ENCODE data around the gene MISP3. TPM values are rescaled to one million over a fixed set of nuclear protein-coding genes. Genes with fewer than 3 reads are reported as not detected.

Gene MISP3
- total RNA-seq, 2 experiments from 2014 or later: 0.39 to 0.49 TPM

DNA sequence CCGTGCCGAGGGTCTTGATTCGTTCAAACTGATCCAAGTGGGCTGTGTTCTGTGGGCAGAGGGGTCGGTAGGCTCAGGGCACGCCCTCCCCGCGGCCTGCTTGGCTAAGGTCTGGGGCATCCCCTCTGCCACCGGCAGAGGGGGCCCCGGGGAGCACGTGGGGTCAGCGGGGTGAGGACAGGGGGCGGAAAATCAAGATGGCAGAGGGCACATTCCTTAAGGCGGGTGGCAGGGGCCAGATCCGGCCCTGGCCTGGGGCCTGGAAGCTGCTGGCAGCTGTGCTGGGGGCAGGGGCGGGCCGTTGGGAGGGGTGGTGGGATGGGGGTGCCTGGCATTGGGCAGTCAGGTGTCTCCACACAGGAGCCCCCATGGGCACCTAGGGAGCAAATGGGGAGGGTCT, 34.3 kb downstream of the MISP3 start:
- peaks cover 10% of the 10 kb centered on the region for H3K4me1 ChIP-seq (ENCODE audit: insufficient read depth, low read length)
- H3K27me3 ChIP-seq (ENCODE audit: control insufficient read depth in 1 of 2, insufficient read depth in 2 of 2, low read length in 2 of 2): no peaks in the 10 kb centered on the region
- no peak overlapping the region for H3K27ac Mint-ChIP-seq
- ChIA-PET CTCF (no interaction called here), POLR2A (no interaction called here)
- H3K4me3 ChIP-seq (ENCODE audit: low read length): no peak overlapping the region
- H3K36me3 ChIP-seq (ENCODE audit: insufficient read depth, low read length): peaks cover 34% of the 10 kb centered on the region
- TF ChIP-seq, protein P1, sequence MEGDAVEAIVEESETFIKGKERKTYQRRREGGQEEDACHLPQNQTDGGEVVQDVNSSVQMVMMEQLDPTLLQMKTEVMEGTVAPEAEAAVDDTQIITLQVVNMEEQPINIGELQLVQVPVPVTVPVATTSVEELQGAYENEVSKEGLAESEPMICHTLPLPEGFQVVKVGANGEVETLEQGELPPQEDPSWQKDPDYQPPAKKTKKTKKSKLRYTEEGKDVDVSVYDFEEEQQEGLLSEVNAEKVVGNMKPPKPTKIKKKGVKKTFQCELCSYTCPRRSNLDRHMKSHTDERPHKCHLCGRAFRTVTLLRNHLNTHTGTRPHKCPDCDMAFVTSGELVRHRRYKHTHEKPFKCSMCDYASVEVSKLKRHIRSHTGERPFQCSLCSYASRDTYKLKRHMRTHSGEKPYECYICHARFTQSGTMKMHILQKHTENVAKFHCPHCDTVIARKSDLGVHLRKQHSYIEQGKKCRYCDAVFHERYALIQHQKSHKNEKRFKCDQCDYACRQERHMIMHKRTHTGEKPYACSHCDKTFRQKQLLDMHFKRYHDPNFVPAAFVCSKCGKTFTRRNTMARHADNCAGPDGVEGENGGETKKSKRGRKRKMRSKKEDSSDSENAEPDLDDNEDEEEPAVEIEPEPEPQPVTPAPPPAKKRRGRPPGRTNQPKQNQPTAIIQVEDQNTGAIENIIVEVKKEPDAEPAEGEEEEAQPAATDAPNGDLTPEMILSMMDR (IDR thresholded peaks at IDR 0.05): no peak
- no peak overlapping the region for H3K4me3 Mint-ChIP-seq
- no peaks in the 10 kb centered on the region for H3K9me3 ChIP-seq (ENCODE audit: control insufficient read depth in 1 of 2, insufficient read depth in 1 of 2, low read length in 2 of 2)
- peaks cover 12% of the 10 kb centered on the region for H3K36me3 Mint-ChIP-seq (ENCODE audit: low read depth)
- intact Hi-C loops (cut with DNase I, micrococcal nuclease): no loop called here
- DNase-seq (no peak), ATAC-seq (ENCODE audit: poor library complexity) (no peak)
- H3K27me3 Mint-ChIP-seq: no peaks in the 10 kb centered on the region
- no peaks in the 10 kb centered on the region for H3K9me3 Mint-ChIP-seq
- H3K27ac ChIP-seq (ENCODE audit: low read depth in 1 of 2, low read length in 2 of 2): no peak overlapping the region
- H3K4me1 Mint-ChIP-seq (ENCODE audit: low read depth): peaks cover 11% of the 10 kb centered on the region

DNA sequence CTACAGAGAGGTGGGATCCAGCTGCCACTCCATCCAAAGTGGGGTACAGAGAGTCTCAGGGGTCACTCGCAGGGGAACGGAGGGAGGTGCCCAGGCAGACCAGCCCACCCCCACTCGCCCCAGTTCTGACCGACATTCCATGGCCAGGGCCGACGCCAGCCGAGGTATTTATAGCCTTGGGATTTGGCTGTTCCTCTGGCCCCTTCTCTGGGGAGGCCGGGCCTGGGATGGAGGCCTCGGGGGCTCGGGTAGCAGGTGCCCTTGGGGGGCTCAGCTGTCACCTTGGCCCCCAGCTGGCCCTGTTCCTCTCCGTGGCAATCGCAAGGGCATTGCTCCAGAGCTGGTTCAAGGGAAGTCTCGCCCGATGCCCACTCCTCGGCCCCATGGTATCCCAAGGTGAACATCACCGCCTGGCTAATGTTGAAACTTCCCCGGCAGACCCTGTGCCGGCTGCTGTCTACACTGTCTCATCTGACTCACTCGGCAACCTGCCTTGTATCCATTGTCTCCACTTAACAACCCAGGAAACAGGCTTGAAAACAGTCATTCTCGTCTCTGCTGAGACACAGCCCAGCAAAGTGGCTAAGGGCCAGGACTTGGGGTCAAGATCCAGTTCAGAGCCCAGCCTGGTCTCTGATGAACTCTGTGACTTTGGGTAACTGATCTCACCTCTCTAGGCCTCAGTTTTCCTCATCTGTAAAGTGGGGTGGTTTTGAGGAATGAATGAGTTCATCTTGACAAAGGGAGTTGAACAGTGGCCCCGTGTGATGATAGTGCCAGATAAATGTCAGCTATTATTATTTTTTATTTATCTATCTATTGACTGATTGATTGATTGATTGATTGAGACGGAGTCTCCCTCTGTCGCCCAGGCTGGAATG, 35.2 kb downstream of the MISP3 start:
- Histone ChIP-seq H3K36me3 (ENCODE audit: insufficient read depth, low read length) (peaks cover 24% of the 10 kb centered on the region), H3K27me3 (ENCODE audit: control insufficient read depth in 1 of 2, insufficient read depth in 2 of 2, low read length in 2 of 2) (no peaks in the 10 kb centered on the region), H3K27ac (ENCODE audit: low read depth in 1 of 2, low read length in 2 of 2) (no peak overlapping the region), H3K4me3 (ENCODE audit: low read length) (no peak overlapping the region), H3K4me1 (ENCODE audit: insufficient read depth, low read length) (peaks cover 19% of the 10 kb centered on the region), H3K9me3 (ENCODE audit: control insufficient read depth in 1 of 2, insufficient read depth in 1 of 2, low read length in 2 of 2) (no peaks in the 10 kb centered on the region)
- H3K36me3 Mint-ChIP-seq (ENCODE audit: low read depth): peaks cover 12% of the 10 kb centered on the region
- TF ChIP-seq, protein P1 (IDR thresholded peaks at IDR 0.05): no peak
- H3K27me3 Mint-ChIP-seq: no peaks in the 10 kb centered on the region
- ChIA-PET CTCF (no interaction called here), POLR2A (no interaction called here)
- H3K4me1 Mint-ChIP-seq (ENCODE audit: low read depth): peaks cover 15% of the 10 kb centered on the region
- intact Hi-C loops (cut with DNase I, micrococcal nuclease): no loop called here
- no peaks in the 10 kb centered on the region for H3K9me3 Mint-ChIP-seq
- H3K27ac Mint-ChIP-seq: no peak overlapping the region
- no peak for DNase-seq
- ATAC-seq (ENCODE audit: poor library complexity): no peak
- H3K4me3 Mint-ChIP-seq: no peak overlapping the region

DNA sequence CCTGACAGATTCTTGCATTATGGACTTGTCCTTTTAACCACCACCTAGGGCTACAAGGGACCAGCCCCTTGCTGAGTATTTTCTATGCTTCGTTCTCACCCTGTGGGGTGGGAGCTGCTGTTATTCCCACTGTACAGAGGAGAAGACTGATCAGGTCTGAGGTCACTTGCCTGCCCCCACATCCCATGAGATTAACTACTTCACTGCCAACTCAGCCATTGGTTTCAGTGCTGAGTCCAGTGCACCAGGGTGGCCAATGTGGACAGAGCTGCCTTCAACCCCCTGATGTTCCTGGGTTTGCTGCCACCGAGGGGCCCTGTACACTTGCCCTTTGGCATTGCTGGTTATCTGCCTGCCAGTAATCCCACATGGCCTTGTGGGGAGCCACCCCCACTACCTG, 38.1 kb downstream of the MISP3 start:
- peaks cover 4% of the 10 kb centered on the region for H3K36me3 Mint-ChIP-seq (ENCODE audit: low read depth)
- CTCF ChIA-PET: interaction anchor here (1.1 kb wide), 1 partner anchor 238 kb away, joined by 3 read pairs; no protein-coding TSS in a partner anchor
- POLR2A ChIA-PET: no interaction called here
- peaks cover 47% of the 10 kb centered on the region for H3K4me1 ChIP-seq (ENCODE audit: insufficient read depth, low read length)
- intact Hi-C loops (cut with DNase I, micrococcal nuclease): no loop called here
- H3K27ac ChIP-seq (ENCODE audit: low read depth in 1 of 2, low read length in 2 of 2): no peak overlapping the region
- H3K4me1 Mint-ChIP-seq (ENCODE audit: low read depth): peaks cover 40% of the 10 kb centered on the region
- peak overlapping the region; percentile 33 for H3K27ac Mint-ChIP-seq
- no peak overlapping the region for H3K4me3 Mint-ChIP-seq
- no peak for ATAC-seq (ENCODE audit: poor library complexity)
- peaks cover 13% of the 10 kb centered on the region for H3K36me3 ChIP-seq (ENCODE audit: insufficient read depth, low read length)
- H3K4me3 ChIP-seq (ENCODE audit: low read length): no peak overlapping the region
- no peaks in the 10 kb centered on the region for H3K9me3 Mint-ChIP-seq
- TF ChIP-seq, protein P1 (IDR thresholded peaks at IDR 0.05): no peak
- H3K9me3 ChIP-seq (ENCODE audit: control insufficient read depth in 1 of 2, insufficient read depth in 1 of 2, low read length in 2 of 2): no peaks in the 10 kb centered on the region
- H3K27me3 Mint-ChIP-seq: no peaks in the 10 kb centered on the region
- no peaks in the 10 kb centered on the region for H3K27me3 ChIP-seq (ENCODE audit: control insufficient read depth in 1 of 2, insufficient read depth in 2 of 2, low read length in 2 of 2)
- no peak for DNase-seq

All from CD4-positive, alpha-beta T cell (primary cell).